Subcutaneous adipose tissue (tissue), 4 donors: ENCODE data around the gene SLC28A3. TPM values are rescaled to one million over a fixed set of nuclear protein-coding genes. Genes with fewer than 3 reads are reported as not detected.

Experiments used
- CTCF ChIP-seq: fragments of 450-650 bp; IDR thresholded peaks from one replicate; pipeline ENCODE4 v1.5.1; 2016; ENCODE audit warnings: low read depth, mild to moderate bottlenecking, control low read depth, antibody characterized with exemption, moderate library complexity
- total RNA-seq, 4 donors: library from RNA; depleted of rRNA; stranded (reverse); fragments of >200 nt; gene quantifications; one replicate each; pipeline ENCODE4 v1.1.0, GENCODE V29; 2016

Gene SLC28A3
- total RNA-seq, 4 donors from 2014 or later, result 0.16 to 3.2 (median 0.22) TPM; not detected in 1

GRCh38 chr9:84278130-84278529 is 62.4 kb downstream of the SLC28A3 start:
- no peak for TF ChIP-seq CTCF

GRCh38 chr9:84277646-84278045 is 62.9 kb downstream of the SLC28A3 start:
- TF ChIP-seq CTCF, result no peak

GRCh38 chr9:84276741-84277140 is 63.8 kb downstream of the SLC28A3 start:
- TF ChIP-seq CTCF, result no peak

- TF ChIP-seq CTCF, result no peak
These were observed 68.5 kb downstream of the SLC28A3 start for GRCh38 chr9:84271921-84272556.

GRCh38 chr9:84271531-84271900 is 69.0 kb downstream of the SLC28A3 start:
- no peak for TF ChIP-seq CTCF

GRCh38 chr9:84270847-84271530 is 69.6 kb downstream of the SLC28A3 start:
- TF ChIP-seq CTCF, result no peak

GRCh38 chr9:84266087-84266561 is 74.4 kb downstream of the SLC28A3 start:
- TF ChIP-seq CTCF, result no peak
